Smooth muscle cell (in vitro differentiated cells): Measurements from ENCODE around the gene MRPL43. TPM values are rescaled to one million over a fixed set of nuclear protein-coding genes. Genes with fewer than 3 reads are reported as not detected.
A peak's percentile ranks its signal among the peaks of the same experiment; 100 is the strongest.

Experiments used
- DNase-seq: peaks from one replicate; lab custom pipeline; 2025; ENCODE audit not compliant: unreplicated experiment; lab: John Stamatoyannopoulos, UW
- H2AFZ ChIP-seq: fragments of 200-600 bp; sonication (generic); 2 replicates; pipeline ENCODE4 v1.6.0; 2016; ENCODE audit warnings: antibody characterized with exemption, low read depth, mild to moderate bottlenecking
- H3F3A ChIP-seq: fragments of 200-600 bp; sonication (generic); 2 replicates; pipeline ENCODE4 v1.6.0; 2017; ENCODE audit warnings: antibody characterized with exemption, low read depth
- H3K27ac ChIP-seq: fragments of 200-600 bp; sonication (generic); 2 replicates; pipeline ENCODE4 v1.5.1; 2016; ENCODE audit warnings: low read depth, mild to moderate bottlenecking
- H3K27me3 ChIP-seq: fragments of 200-600 bp; sonication (generic); 2 replicates; pipeline ENCODE4 v1.6.1; 2016; ENCODE audit warnings: low read depth, mild to moderate bottlenecking
- H3K36me3 ChIP-seq: fragments of 200-600 bp; sonication (generic); 2 replicates; pipeline ENCODE4 v1.5.1; 2016; ENCODE audit warnings: low read depth
- H3K4me1 ChIP-seq: fragments of 200-600 bp; sonication (generic); 2 replicates; pipeline ENCODE4 v1.5.1; 2016; ENCODE audit warnings: low read depth
- H3K4me2 ChIP-seq: fragments of 200-600 bp; sonication (generic); 2 replicates; pipeline ENCODE4 v1.6.0; 2016; ENCODE audit warnings: mild to moderate bottlenecking
- H3K4me3 ChIP-seq: fragments of 200-600 bp; sonication (generic); 2 replicates; pipeline ENCODE4 v1.5.1; 2016; ENCODE audit warnings: mild to moderate bottlenecking
- H3K79me2 ChIP-seq: fragments of 200-600 bp; sonication (generic); 2 replicates; pipeline ENCODE4 v1.6.0; 2016; ENCODE audit warnings: low read depth, mild to moderate bottlenecking
- H3K9ac ChIP-seq: fragments of 200-600 bp; sonication (generic); 2 replicates; pipeline ENCODE4 v1.6.0; 2016; ENCODE audit warnings: low read depth
- H3K9me3 ChIP-seq: fragments of 200-600 bp; sonication (generic); replicated peaks from 2 replicates; pipeline ENCODE4 v1.5.1; 2016; ENCODE audit warnings: low read depth
- H4K20me1 ChIP-seq: fragments of 200-600 bp; sonication (generic); 2 replicates; pipeline ENCODE4 v1.6.0; 2016; ENCODE audit warnings: low read depth
- WGBS: methylation state at CpG from one replicate; pipeline ENCODE4 v1.1.7; 2016; ENCODE audit warnings: low lambda C conversion rate; 5-methylcytosine and 5-hydroxymethylcytosine counted together
- polyA plus RNA-seq: library from polyadenylated mRNA; unstranded; fragments of >200 nt; fragmentation: Nextera tagmentation; extraction: Ambion mirVana; gene quantifications from 2 replicates; pipeline ENCODE4 v1.2.1, GENCODE V29; 2016
- total RNA-seq: library from RNA; depleted of rRNA; stranded (reverse); fragments of >200 nt; gene quantifications from 2 replicates; pipeline ENCODE4 v1.2.3, GENCODE V29; 2014
- TF ChIP-seq, protein P1 (sequence below): fragments of 200-600 bp; sonication (generic); IDR thresholded peaks from 2 replicates; pipeline ENCODE4 v1.5.1; 2017; ENCODE audit warnings: borderline replicate concordance, mild to moderate bottlenecking, antibody characterized with exemption; ENCODE audit not compliant: insufficient read depth, poor library complexity, severe bottlenecking

MRPL43 gene
- total and polyA plus RNA-seq, 2 experiments from 2014 or later, result 89.9 to 120 TPM

DNA sequence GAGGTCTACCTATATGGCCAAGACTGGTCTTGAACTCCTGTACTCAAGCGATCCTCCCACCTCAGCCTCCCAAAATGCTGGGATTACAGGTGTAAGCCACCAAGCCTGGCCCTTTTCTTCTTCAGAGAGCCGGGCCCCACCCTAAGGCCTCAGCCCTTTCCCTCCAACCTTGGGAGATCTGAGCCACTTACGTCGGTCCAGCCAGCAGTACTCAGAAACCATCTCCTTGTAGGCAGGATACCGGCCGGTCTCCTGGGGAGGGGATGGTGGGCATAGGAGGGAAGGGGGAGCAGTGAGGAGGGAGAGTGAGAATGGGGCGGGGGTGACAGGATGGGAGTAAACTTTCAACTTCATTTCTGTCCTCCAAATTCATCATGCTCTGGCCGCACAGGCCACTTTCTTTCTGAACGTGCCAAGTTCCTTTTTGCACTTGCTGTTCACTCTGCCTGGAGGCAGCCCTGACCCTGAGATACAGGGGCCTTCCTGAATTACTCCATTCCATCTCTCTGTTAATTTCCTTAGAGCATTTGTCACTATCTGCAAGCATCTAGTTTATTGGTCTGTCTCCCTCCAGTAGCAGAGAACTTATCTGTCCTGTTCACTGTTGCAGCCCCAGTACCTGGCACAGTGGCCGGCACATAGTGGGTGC lies 33.3 kb upstream of the MRPL43 start:
- WGBS, result 82% methylated on average over 10 of the region's 10 CpGs

GRCh38 chr10:101019440-101019703 lies 32.1 kb upstream of the MRPL43 start:
- Histone ChIP-seq H4K20me1 (no peaks in the 10 kb centered on the region), H3K9me3 (no peaks in the 10 kb centered on the region), H3K4me3 (no peak overlapping the region), H3F3A (no peaks in the 10 kb centered on the region), H3K4me1 (no peaks in the 10 kb centered on the region), H3K27me3 (peaks cover 26% of the 10 kb centered on the region), H3K79me2 (no peaks in the 10 kb centered on the region), H3K36me3 (no peaks in the 10 kb centered on the region), H3K4me2 (peak overlapping the region; percentile 74), H3K27ac (no peak overlapping the region), H2AFZ (no peak overlapping the region), H3K9ac (no peak overlapping the region)
- TF ChIP-seq, protein P1, sequence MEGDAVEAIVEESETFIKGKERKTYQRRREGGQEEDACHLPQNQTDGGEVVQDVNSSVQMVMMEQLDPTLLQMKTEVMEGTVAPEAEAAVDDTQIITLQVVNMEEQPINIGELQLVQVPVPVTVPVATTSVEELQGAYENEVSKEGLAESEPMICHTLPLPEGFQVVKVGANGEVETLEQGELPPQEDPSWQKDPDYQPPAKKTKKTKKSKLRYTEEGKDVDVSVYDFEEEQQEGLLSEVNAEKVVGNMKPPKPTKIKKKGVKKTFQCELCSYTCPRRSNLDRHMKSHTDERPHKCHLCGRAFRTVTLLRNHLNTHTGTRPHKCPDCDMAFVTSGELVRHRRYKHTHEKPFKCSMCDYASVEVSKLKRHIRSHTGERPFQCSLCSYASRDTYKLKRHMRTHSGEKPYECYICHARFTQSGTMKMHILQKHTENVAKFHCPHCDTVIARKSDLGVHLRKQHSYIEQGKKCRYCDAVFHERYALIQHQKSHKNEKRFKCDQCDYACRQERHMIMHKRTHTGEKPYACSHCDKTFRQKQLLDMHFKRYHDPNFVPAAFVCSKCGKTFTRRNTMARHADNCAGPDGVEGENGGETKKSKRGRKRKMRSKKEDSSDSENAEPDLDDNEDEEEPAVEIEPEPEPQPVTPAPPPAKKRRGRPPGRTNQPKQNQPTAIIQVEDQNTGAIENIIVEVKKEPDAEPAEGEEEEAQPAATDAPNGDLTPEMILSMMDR, result no peak
- DNase-seq, result no peak
- 51% methylated on average over 2 of the region's 2 CpGs for WGBS

More for the DNA sequence above, 33.3 kb upstream of the MRPL43 start:
- Histone ChIP-seq H3K27ac (no peak overlapping the region), H3K9ac (no peak overlapping the region), H3F3A (no peaks in the 10 kb centered on the region), H2AFZ (no peak overlapping the region), H3K4me2 (no peak overlapping the region), H3K79me2 (no peaks in the 10 kb centered on the region), H3K4me3 (no peak overlapping the region), H4K20me1 (no peaks in the 10 kb centered on the region), H3K9me3 (no peaks in the 10 kb centered on the region), H3K4me1 (no peaks in the 10 kb centered on the region), H3K36me3 (no peaks in the 10 kb centered on the region), H3K27me3 (peaks cover 26% of the 10 kb centered on the region)
- TF ChIP-seq, protein P1, result no peak
- DNase-seq, result no peak

DNA sequence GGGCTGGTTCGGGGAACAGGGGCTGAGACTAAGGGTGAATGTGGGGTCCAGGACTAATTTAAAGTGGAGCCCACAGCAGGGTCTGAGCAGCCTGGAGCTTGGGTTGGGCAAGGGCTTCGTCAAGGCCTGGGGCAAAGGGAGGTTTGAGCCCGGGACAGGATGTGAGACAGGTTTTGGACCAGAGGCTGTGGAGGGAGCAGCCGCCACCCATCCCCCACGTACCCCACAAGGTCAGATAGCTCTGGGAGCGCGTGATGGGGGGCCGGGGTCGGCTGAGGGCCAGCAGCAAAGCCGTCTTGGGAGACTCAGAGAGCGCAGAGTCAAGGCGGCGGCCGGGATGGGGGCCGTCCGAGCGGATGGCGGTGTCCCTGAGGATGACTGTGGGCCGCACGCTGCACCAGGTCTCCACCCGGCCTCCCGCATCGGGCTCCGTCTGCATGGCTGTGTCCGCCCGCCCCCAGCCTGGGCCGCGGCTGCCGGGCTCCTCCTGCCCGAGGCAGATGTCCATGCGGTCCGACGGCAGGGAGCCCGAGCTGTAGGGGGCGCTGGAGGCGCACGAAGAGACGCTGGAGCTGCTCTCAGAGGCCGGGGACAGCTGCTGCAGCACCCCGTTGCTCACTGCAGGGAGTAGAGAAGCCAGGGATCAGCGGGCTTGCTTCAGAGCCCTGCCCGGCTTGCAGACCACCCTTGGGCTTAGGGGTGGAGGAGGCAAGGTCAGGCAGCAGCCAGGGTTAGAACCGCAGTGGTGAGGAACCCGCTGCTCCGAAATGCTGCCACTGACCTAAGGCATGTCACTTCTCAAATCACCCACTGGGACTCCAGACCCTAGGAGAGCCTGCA lies 31.5 kb upstream of the MRPL43 start:
- H3K9me3 ChIP-seq, result no peaks in the 10 kb centered on the region
- H3K36me3 ChIP-seq, result no peaks in the 10 kb centered on the region
- WGBS, result 15% methylated on average over 41 of the region's 45 CpGs
- no peak overlapping the region for H3K27ac ChIP-seq
- H2AFZ ChIP-seq, result no peak overlapping the region
- no peaks in the 10 kb centered on the region for H3K79me2 ChIP-seq
- H3K4me1 ChIP-seq, result no peaks in the 10 kb centered on the region
- H3K4me3 ChIP-seq, result no peak overlapping the region
- peak overlapping the region; percentile 74 for H3K4me2 ChIP-seq
- peaks cover 26% of the 10 kb centered on the region for H3K27me3 ChIP-seq
- TF ChIP-seq, protein P1, result peak; percentile 70
- H3K9ac ChIP-seq, result no peak overlapping the region
- H4K20me1 ChIP-seq, result no peaks in the 10 kb centered on the region
- H3F3A ChIP-seq, result no peaks in the 10 kb centered on the region
- peak; percentile 64 for DNase-seq
